ENCODE measurements around the gene ASF1B.

The ASF1B gene

DNA sequence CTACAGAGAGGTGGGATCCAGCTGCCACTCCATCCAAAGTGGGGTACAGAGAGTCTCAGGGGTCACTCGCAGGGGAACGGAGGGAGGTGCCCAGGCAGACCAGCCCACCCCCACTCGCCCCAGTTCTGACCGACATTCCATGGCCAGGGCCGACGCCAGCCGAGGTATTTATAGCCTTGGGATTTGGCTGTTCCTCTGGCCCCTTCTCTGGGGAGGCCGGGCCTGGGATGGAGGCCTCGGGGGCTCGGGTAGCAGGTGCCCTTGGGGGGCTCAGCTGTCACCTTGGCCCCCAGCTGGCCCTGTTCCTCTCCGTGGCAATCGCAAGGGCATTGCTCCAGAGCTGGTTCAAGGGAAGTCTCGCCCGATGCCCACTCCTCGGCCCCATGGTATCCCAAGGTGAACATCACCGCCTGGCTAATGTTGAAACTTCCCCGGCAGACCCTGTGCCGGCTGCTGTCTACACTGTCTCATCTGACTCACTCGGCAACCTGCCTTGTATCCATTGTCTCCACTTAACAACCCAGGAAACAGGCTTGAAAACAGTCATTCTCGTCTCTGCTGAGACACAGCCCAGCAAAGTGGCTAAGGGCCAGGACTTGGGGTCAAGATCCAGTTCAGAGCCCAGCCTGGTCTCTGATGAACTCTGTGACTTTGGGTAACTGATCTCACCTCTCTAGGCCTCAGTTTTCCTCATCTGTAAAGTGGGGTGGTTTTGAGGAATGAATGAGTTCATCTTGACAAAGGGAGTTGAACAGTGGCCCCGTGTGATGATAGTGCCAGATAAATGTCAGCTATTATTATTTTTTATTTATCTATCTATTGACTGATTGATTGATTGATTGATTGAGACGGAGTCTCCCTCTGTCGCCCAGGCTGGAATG, 28.6 kb downstream of the ASF1B start:
- DNase-seq (ENCODE audit: low read depth), result no peak

DNA sequence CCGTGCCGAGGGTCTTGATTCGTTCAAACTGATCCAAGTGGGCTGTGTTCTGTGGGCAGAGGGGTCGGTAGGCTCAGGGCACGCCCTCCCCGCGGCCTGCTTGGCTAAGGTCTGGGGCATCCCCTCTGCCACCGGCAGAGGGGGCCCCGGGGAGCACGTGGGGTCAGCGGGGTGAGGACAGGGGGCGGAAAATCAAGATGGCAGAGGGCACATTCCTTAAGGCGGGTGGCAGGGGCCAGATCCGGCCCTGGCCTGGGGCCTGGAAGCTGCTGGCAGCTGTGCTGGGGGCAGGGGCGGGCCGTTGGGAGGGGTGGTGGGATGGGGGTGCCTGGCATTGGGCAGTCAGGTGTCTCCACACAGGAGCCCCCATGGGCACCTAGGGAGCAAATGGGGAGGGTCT, 29.5 kb downstream of the ASF1B start:
- no peak for DNase-seq (ENCODE audit: low read depth)

DNA sequence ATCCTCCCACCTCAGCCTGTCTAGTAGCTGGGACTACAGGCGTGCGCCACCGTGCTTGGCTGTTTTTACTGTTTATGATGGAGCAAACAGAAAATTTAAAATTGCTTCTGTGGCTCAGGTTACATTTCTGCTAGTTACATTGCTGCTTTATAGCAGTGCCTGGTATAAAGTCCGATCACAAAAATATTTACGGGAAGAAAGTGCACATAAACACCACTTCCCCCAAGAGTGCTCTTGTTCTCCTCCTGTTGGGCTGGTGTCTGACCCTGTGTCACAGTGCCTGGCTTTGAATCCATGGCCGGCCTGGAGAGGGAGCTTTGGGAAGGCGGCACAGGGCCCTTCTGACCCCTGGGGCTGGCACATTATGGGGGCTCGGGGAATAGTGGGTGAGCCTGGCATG, 30.7 kb downstream of the ASF1B start:
- no peak for DNase-seq (ENCODE audit: low read depth)

DNA sequence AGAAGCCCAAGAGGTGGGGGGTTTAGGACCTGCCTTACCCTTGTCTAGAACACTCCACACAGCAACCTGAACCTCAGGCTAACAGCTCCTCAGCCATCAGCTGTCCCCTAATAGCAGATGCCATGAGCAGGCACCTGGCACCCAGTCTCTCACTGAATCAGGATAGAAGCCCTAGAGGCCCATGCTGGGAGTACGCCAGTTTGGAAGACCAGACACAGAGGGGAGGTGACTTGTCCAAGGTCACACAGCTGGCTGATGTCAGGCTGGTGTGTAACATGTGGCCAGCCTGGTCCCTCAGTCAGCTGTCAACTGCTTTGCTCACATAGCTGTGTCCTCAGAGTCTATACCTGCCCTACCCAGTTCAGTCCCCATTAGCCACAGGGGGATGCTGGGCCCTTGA, 33.1 kb downstream of the ASF1B start:
- DNase-seq (ENCODE audit: low read depth), result no peak

DNA sequence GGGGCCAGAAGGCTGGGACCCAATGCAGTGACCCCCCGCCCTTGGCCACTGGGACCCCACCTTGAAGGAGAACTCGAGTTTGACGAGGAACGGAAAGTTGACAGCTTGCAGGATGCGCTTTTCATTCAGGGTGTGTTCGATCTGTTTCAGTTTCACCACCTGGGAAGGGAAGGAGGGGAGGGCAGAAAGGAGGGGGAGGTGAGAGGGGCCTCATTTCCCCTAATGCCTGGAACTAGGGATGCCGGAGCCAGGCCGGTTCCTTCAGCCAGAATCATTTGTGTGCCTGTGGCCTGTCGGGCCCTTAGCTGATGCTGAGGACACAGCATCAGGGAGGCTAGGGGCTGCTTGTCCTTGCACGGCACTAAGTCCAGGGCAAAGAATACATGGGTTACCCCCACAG, 33.6 kb downstream of the ASF1B start:
- no peak for DNase-seq (ENCODE audit: low read depth)

DNA sequence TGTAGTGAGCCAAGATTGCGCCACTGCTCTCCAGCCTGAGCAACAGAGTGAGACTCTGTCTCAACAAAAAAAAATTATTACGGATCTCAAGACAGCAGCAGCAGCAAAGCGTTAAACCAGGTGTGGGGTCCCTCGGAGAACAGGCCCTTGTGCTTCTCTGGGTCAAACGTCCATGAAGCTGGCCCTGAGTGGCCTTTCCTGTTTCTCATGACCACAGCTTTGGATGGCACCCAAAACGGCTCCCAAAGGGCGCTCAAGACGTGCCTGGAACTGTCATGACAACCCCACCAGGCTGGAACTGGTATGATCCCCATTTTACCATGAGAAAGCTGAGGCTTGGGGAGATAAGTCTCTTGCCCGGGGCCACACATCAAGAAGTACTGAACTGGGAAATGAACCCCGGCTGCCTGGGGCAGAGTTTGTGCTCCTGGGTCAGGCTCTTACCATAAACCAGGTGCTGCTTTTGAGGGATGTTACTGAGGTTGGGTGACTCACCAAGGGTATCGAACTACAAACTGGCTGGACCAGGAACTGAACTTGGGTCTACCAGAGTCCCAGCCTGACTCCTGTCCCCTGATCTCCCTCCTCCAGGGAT, 34.2 kb downstream of the ASF1B start:
- DNase-seq (ENCODE audit: low read depth), result no peak

DNA sequence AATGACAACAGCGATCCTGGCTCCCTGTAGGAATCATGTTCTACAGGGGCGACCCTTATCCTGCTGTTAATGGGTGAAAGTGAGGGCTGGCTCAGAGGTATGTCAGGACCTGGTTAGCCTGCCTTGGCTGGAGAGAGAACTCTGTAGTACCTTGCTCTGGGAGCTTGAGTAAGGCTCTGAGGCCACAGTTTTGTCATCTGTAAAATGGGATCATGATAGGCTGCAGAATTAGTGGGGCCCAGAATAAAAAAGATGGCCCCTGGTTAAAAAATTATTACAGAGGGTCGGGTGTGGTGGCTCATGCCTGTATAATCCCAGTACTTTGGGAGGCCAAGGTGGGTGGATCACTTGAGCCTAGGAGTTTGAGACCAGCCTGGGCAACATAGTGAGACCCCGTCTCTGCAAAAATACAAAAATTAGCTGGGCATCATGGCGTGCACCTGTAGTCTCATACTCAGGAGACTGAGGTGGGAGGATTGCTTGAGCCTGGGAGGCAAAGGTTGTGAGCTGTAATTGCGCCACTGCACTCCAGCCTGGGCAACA, 35.3 kb downstream of the ASF1B start:
- no peak for DNase-seq (ENCODE audit: low read depth)

DNA sequence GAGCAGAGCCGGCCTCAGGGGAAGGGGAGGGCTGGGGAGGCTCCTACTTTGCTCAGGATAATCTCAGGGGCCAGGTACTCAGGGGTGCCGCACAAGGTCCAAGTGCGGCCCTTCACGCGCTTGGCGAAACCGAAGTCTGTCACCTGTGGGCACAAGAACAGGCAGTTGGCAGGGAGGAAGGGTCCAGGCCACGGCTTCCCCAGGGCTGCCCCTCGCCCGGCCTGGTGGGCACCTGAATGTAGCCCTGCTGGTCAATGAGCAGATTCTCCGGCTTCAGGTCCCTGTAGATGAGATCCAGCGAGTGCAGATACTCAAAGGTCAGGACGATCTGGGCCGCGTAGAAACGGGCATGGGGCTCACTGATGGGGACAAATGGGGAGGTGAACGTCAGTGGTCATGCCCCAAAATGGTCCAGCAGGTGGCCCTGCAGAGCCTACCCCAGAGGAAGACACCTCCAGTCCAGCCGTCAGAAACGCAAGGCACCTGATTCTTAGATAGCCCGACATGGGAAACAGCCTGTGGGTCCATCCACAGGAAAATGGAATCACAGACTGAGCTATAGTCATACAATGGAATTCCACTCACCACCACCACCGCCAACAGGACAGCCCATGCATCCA, 38.7 kb downstream of the ASF1B start:
- DNase-seq (ENCODE audit: low read depth), result no peak

DNA sequence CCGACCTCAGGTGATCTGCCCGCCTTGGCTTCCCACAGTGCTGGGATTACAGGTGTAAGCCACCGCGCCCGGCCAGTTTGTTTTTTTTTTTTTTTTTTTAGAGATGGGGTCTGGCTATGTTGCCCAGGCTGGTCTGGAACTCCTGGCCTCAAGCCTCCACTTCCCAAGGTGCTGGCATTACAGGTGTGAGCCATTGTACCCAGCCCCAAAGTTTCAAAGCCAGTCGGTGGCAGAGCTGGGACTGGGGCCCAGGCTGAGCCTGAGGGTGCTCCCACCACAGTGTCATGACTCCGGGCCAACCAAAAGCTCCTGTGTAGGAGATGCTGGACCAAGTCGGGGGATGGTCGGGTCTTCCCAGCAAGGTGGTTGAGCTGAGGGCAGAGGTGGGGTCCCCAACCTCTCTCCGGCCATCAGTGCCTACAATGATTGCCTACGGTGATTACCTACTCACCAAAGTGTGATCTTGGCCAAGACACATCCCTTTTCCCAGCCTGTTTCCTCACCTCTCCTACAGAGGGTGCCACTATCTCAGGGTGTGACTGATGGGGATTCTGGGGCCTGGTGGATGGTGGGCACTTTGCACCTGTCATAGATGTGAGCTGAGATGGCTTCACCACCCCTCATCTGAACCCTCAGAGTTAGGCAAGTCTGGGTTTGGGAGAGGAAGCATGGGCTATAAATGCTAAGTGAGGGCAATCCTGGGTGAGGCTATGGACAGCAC, 40.0 kb downstream of the ASF1B start:
- DNase-seq (ENCODE audit: low read depth), result no peak

DNA sequence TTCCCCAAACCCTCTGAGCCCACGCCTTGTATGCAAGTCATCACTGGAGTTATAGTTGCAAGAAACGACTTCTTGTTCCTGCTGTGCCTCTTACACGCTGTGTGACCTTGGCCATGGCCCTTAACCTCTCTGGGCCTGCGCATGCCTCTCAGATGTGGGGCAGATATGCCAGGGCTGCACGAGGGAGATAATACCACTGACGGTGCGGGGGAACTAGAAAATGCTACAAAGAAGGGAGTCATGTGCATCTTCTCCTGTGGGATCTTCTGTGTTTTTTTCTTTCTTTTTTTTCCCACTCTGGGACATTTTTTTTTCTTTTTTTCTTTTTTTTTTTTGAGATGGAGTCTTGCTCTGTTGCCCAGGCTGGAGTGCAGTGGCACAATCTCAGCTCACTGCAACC, 41.5 kb downstream of the ASF1B start:
- no peak for DNase-seq (ENCODE audit: low read depth)

DNA sequence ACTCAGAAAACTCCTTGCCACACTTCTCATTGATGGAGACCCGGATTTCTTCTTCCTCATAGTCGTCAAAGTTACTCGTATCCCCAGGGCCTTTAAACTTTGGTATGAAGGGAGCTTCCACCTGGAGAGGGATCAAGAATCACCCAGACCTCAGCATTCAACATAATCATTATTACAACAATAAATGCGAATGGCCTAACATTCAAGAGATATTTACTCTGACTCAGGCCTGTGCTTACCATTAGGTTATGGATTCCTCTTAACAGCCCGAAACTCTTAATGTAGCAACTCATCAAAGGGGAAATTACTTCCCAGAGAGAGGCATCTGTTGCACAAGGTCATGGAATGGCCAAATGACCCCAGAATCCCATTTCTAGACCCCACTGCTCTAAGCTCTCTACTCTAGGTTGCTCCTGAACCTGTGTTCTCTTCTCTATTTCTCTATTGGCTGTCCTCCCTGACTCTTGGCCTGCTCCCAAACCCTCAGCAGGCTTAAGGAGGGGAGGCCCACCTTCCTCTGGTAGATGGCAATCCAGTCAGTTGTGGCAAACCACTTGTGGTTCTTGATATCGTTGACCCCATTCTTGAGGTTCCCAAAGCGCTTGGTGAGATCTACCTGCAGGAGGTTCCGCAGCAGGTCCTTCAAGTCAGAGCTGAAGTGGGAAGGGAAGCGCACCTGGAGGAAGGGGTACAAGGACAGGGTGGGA, 43.1 kb downstream of the ASF1B start:
- no peak for DNase-seq (ENCODE audit: low read depth)

DNA sequence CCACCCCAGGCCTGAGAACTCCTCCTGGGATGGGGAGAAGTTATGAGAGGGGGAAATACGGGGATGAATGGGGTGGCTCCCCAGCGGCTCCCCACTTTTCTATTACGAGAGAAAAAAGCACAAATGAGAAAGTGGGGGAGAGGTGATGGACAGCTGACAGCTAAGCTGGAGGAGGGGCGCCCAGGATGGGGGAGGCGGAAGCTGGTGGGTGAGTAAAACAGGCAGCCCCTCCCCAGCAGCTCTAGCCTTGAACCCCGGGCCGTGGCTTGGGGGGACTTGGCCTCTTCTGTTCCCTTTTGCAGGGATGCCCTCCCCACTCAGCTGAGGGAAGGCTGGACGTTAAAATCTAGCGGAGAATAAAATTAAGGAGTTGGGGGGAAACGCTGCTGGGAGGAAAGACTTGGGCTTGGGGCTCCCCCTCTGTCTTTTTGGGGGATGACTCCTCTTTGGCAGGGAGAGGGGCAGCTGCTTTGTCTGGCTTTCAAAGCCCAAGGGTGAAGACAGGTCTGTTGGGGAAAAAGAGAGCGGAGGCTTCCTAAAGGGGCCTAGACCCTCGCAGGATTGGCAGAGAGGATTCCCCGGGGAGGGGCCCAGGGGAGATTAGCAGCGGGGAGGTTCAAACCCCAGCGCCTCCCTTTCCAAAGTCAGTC, 44.5 kb downstream of the ASF1B start:
- DNase-seq (ENCODE audit: low read depth), result no peak

DNA sequence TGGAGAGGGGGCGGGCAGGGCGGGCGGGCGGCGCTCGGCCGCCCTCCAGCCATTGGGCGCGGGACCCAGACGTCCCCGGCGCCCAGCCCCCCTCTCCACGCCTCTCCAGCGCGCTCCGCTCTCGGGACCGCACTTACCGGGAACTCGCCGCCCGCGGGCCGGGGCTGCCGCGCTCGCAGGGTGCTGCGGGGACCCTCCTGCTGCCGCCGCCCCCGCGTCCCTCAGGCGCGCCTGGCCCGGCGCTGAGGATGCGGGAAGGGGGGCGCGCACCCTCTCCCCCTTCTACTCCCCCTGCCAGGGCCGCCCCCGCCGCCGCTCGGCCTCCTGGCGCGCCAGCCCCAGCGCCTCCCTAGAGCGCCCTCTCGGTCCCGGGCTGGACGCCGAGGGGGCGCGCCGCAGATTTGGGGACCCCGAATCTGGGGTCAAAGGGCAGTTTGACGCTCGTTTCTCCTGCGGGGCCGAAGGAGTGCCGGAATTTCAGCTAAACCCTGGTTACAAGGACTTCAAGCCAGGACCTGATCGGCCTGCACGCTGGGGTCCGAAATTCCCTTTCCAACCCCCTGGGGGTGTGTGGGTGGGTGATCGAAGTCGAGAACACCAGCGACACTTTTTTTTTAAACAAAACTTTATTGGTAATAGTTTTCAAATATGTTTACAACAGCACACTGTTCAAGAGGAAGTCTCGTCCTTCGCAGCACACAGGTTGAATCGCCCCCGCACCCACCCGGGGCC, 45.1 kb downstream of the ASF1B start:
- no peak for DNase-seq (ENCODE audit: low read depth)

DNA sequence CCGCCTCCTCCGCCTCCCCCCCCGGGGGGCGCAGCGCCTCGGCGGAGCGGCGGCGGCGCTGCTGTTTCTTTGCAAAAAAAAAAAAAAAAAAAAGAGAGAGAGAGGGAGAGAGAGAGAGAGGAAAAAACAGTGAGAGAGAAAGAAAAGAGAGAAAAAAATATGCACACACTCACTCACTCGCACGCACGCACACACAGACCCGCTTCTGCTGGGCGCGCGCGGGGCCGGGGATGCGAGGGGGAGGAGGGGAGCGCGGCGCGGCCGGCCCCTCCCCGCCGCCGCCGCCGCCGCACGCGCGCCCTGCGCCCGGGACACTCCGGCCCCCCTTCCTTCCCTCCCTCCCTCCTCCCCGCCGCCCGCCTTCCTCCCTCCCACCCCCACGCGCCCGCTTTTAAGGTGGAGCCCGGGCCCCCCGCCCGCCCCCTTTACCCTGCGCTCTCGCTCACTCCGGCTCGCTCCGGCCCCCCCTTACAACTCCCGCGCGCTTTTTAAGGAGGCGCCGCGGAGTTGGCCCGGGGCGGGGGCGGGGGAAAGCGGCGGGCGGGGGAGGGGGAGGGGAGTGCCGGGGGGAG, 45.8 kb downstream of the ASF1B start, which contains the start of gene SAMD1:
Gene SAMD1 (minus strand): TSS at position 243 of the 572 bp plus-strand sequence.
- no peak for DNase-seq (ENCODE audit: low read depth)

DNA sequence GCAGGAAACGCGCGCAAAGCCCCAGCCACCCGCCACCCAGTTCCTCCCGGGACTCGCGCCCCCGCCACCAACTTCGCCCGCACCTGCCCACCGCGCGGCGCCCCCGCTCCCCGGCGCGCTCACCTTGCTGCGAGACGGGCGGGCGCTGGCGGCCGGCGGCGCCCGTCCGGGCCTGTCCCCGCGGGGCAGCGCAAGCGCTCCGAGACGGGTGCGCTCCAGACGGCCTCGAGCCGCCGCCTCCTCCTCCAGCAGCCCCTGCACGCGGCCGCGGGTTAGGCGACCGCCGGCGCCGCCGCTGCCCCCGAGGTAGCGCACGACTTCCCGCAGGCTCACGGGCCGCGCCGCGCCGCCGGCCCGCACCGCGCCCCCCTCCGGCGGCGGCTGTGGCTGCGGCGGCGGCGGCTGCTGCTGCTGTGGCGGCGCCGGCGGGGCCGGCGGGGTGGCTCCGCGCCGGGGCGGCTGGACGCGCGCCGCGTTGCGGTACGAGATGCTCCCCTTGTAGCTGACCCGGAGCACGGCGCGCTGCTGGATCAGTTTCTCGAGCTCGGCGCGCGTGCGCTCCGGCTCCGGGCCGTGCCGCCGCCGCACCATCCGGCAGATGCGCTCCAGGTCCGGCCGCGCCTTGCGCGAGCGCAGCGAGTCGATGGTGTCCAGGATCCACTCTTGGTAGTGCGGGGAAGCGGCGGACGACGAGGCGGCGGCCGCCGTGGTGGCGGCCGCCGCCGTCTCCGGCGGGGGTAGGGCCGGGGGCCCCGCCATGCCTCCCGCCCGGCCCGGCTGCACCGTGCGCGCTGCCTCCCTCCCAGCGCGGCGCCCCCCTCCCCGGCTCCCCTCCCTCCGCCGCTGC, 46.5 kb downstream of the ASF1B start:
- DNase-seq (ENCODE audit: low read depth), result no peak

DNA sequence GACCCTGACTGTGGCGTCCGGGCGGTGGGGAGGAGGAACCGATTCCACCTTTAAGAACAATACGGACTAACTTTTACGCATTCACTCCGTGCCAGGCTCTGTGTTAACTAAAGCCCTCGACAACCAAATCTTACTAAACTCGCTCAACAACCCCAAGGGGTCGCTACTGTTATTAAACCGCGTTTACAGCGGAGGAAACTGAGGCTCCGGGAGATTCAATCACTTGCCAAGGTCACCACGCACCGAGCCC, 47.1 kb downstream of the ASF1B start:
- no peak for DNase-seq (ENCODE audit: low read depth)

DNA sequence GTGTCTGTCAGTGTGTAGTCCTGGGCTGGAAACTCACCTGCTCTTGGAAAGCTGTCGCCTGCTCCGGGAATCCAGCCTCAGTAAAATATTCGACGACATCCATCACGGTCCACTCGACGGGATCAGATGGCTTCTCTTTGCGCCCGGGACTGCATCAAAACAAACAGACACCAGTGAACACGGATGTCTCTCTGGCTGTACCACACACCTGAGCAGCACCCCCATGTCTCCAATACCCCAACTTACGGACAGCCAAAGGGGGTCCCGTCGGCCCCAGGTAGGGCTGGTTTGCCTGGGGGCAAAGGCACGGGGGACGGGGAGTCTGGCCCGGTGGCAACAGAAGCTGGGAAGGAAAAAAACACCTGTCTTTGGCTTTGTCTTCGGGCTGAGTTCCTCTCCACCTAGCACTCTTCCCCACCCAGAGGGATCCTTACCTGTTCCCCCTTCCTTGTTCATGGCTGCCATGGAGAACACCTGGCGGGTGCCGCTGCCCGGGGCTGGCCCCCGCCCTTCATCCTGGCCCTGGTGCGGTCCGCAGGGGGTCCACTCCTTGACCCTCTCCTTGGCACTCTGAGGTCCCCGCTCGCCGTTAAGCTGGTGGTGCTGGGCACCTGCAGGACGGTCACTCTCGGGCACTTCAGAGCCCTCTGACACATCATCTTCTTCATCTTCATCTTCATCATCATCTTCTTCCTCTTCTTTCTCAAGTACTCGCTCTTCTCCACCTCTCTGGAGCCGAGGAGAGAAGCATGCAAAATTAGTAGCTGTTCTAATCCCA, 47.6 kb downstream of the ASF1B start:
- no peak for DNase-seq (ENCODE audit: low read depth)

DNA sequence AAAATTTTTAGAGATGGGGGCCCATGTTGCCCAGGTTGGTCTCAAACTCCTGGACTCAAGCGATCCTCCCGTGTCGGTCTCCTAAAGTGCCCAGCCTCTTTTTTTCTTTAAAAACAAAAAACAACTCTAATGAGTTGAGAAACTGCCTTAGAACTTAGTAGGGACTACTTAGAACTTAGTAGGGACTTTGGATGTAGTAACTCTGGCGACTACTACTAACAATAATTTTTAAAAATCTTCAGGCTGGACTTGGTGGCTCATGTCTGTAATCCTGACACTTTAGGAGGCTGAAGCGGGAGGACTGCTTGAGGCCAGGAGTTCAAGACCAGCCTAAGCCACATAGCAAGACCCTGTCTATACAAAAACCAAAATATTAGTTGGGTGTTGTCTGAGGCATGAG, 50.3 kb downstream of the ASF1B start:
- no peak for DNase-seq (ENCODE audit: low read depth)
